H9 (cell line): Measurements from ENCODE around the gene VWC2L. TPM values are rescaled to one million over a fixed set of nuclear protein-coding genes. Genes with fewer than 3 reads are reported as not detected.
A peak's percentile ranks its signal among the peaks of the same experiment; 100 is the strongest.

Experiments
- DNase-seq: peaks from one replicate; pipeline ENCODE4 v3.0.0-alpha.2; 2017
- H2AFZ ChIP-seq: one replicate; pipeline ENCODE4 v1.6.1; 2013; ENCODE audit warnings: mild to moderate bottlenecking, low read length, control low read depth, moderate library complexity
- H2AK5ac ChIP-seq: 2 replicates; pipeline ENCODE4 v1.6.1; 2013; ENCODE audit warnings: low read length, control low read depth, mixed read lengths; ENCODE audit not compliant: insufficient read length
- H2BK120ac ChIP-seq: one replicate; pipeline ENCODE4 v1.6.1; 2013; ENCODE audit warnings: low read depth, mild to moderate bottlenecking, low read length, control low read depth, inconsistent platforms; ENCODE audit not compliant: poor library complexity, severe bottlenecking
- H2BK12ac ChIP-seq: 2 replicates; pipeline ENCODE4 v1.6.1; 2013; ENCODE audit warnings: low read length, control low read depth, mixed read lengths, low read depth; ENCODE audit not compliant: insufficient read length
- H2BK15ac ChIP-seq: 2 replicates; pipeline ENCODE4 v1.6.1; 2013; ENCODE audit warnings: low read depth, low read length, control low read depth
- H2BK20ac ChIP-seq: one replicate; pipeline ENCODE4 v1.6.1; 2013; ENCODE audit warnings: low read depth, mild to moderate bottlenecking, low read length, control low read depth, inconsistent platforms; ENCODE audit not compliant: poor library complexity, severe bottlenecking
- H2BK5ac ChIP-seq: 2 replicates; pipeline ENCODE4 v1.6.1; 2013; ENCODE audit warnings: low read length, control low read depth, mixed read lengths; ENCODE audit not compliant: insufficient read length
- H3K14ac ChIP-seq: 2 replicates; pipeline ENCODE4 v1.6.1; 2013; ENCODE audit warnings: low read length, control low read depth; ENCODE audit not compliant: insufficient read depth
- H3K18ac ChIP-seq: 2 replicates; pipeline ENCODE4 v1.6.1; 2013; ENCODE audit warnings: low read depth, mild to moderate bottlenecking, mixed read lengths, low read length, control low read depth; ENCODE audit not compliant: insufficient read length
- H3K23ac ChIP-seq: 2 replicates; pipeline ENCODE4 v1.6.1; 2013; ENCODE audit warnings: low read length, control low read depth, mixed read lengths, low read depth; ENCODE audit not compliant: insufficient read length
- H3K23me2 ChIP-seq: 2 replicates; pipeline ENCODE4 v1.6.1; 2013; ENCODE audit warnings: low read depth, mild to moderate bottlenecking, mixed read lengths, low read length, control low read depth; ENCODE audit not compliant: insufficient read length, poor library complexity, severe bottlenecking
- H3K27ac ChIP-seq: 2 replicates; pipeline ENCODE4 v1.5.1; 2013; ENCODE audit warnings: low read length, control low read depth, mixed read lengths, low read depth; ENCODE audit not compliant: insufficient read length
- H3K27me3 ChIP-seq: 2 replicates; pipeline ENCODE4 v1.6.1; 2013; ENCODE audit warnings: low read length, control low read depth, inconsistent platforms; ENCODE audit not compliant: insufficient read depth
- H3K4ac ChIP-seq: 2 replicates; pipeline ENCODE4 v1.6.1; 2013; ENCODE audit warnings: low read depth, mild to moderate bottlenecking, control low read depth, inconsistent platforms, low read length, moderate library complexity
- H3K4me1 ChIP-seq: 2 replicates; pipeline ENCODE4 v1.6.1; 2013; ENCODE audit warnings: low read length, control low read depth, inconsistent platforms; ENCODE audit not compliant: insufficient read depth
- H3K4me2 ChIP-seq: 2 replicates; pipeline ENCODE4 v1.6.1; 2013; ENCODE audit warnings: low read length, control low read depth, mixed read lengths; ENCODE audit not compliant: insufficient read length, insufficient read depth
- H3K56ac ChIP-seq: 2 replicates; pipeline ENCODE4 v1.6.1; 2013; ENCODE audit warnings: low read depth, mild to moderate bottlenecking, mixed read lengths, low read length, control low read depth; ENCODE audit not compliant: insufficient read length
- H3K79me1 ChIP-seq: 2 replicates; pipeline ENCODE4 v1.6.1; 2013; ENCODE audit warnings: low read depth, mild to moderate bottlenecking, moderate library complexity, low read length, control low read depth, inconsistent platforms; ENCODE audit not compliant: insufficient read depth, poor library complexity, severe bottlenecking
- H3K79me2 ChIP-seq: 2 replicates; pipeline ENCODE4 v1.6.1; 2013; ENCODE audit warnings: low read length, control low read depth, inconsistent platforms; ENCODE audit not compliant: insufficient read depth
- H3K9ac ChIP-seq: 2 replicates; pipeline ENCODE4 v1.6.1; 2013; ENCODE audit warnings: low read length, control low read depth, mixed read lengths; ENCODE audit not compliant: insufficient read length; ENCODE audit errors: extremely low read depth
- H3K9me3 ChIP-seq: one replicate; pipeline ENCODE4 v1.6.1; 2013; ENCODE audit warnings: low read depth, low read length, inconsistent platforms; ENCODE audit not compliant: control insufficient read depth
- H3T11ph ChIP-seq: one replicate; pipeline ENCODE4 v1.6.1; 2013; ENCODE audit warnings: mild to moderate bottlenecking, low read length, control low read depth, inconsistent platforms
- H4K20me1 ChIP-seq: one replicate; pipeline ENCODE4 v1.6.1; 2013; ENCODE audit not compliant: control insufficient read depth, insufficient read length, insufficient read depth
- H4K5ac ChIP-seq: 2 replicates; pipeline ENCODE4 v1.6.1; 2013; ENCODE audit warnings: low read depth, mild to moderate bottlenecking, mixed read lengths, low read length, control low read depth; ENCODE audit not compliant: insufficient read length
- H4K8ac ChIP-seq: replicated peaks from 2 replicates; pipeline ENCODE4 v1.6.1; 2013; ENCODE audit warnings: low read length, control low read depth, mixed read lengths, low read depth; ENCODE audit not compliant: insufficient read length
- H4K91ac ChIP-seq: 2 replicates; pipeline ENCODE4 v1.6.1; 2013; ENCODE audit warnings: low read depth, mild to moderate bottlenecking, moderate library complexity, mixed read lengths, low read length, control low read depth; ENCODE audit not compliant: insufficient read length
- H3K27ac Mint-ChIP-seq, 3 experiments: 2 replicates in 2 of 3; 3 replicates in 1 of 3; pipeline ENCODE4 v1.8.0; 2020 to 2021; ENCODE audit warnings: mixed read lengths in 3 of 3, mild to moderate bottlenecking in 1 of 3, moderate library complexity in 1 of 3
- H3K27me3 Mint-ChIP-seq: 2 replicates; pipeline ENCODE4 v1.8.0; 2021; ENCODE audit warnings: low read depth, mild to moderate bottlenecking, moderate library complexity, mixed read lengths
- H3K36me3 Mint-ChIP-seq, 3 experiments: 2 replicates in 2 of 3; 3 replicates in 1 of 3; pipeline ENCODE4 v1.8.0; 2020 to 2021; ENCODE audit warnings: low read depth in 3 of 3, mixed read lengths in 3 of 3; ENCODE audit not compliant: insufficient read depth in 1 of 3
- H3K4me1 Mint-ChIP-seq, 2 experiments: 2 replicates each; pipeline ENCODE4 v1.8.0; 2020; ENCODE audit warnings: mixed read lengths in 2 of 2
- H3K4me3 Mint-ChIP-seq, 2 experiments: 2 replicates in 1 of 2; 3 replicates in 1 of 2; pipeline ENCODE4 v1.8.0; 2020 to 2021; ENCODE audit warnings: mild to moderate bottlenecking in 2 of 2, mixed read lengths in 2 of 2, moderate library complexity in 1 of 2
- H3K9me3 Mint-ChIP-seq, 2 experiments: 2 replicates in 1 of 2; 3 replicates in 1 of 2; pipeline ENCODE4 v1.8.0; 2020; ENCODE audit warnings: mild to moderate bottlenecking in 2 of 2, mixed read lengths in 2 of 2, moderate library complexity in 1 of 2
- WGBS: extraction: QIAGEN DNeasy Blood & Tissue Kit; methylation state at CpG from one replicate; pipeline ENCODE4 v1.1.7; 2013; ENCODE audit warnings: missing lambda C conversion rate, low lambda C conversion rate, mixed read lengths; ENCODE audit not compliant: insufficient read length; ENCODE audit errors: extremely low coverage; 5-methylcytosine and 5-hydroxymethylcytosine counted together
- total RNA-seq: library from RNA; stranded (reverse); gene quantifications from 2 replicates; pipeline ENCODE4 v1.2.1, GENCODE V29; 2021
- TF ChIP-seq, protein P1 (sequence below): fragments of 200-600 bp; sonication (generic); conservative IDR thresholded peaks from 3 replicates; pipeline ENCODE4 v1.8.0; 2021; ENCODE audit warnings: antibody characterized with exemption, mild to moderate bottlenecking

Gene VWC2L
- total RNA-seq, 1 experiment from 2014 or later, result not detected

DNA sequence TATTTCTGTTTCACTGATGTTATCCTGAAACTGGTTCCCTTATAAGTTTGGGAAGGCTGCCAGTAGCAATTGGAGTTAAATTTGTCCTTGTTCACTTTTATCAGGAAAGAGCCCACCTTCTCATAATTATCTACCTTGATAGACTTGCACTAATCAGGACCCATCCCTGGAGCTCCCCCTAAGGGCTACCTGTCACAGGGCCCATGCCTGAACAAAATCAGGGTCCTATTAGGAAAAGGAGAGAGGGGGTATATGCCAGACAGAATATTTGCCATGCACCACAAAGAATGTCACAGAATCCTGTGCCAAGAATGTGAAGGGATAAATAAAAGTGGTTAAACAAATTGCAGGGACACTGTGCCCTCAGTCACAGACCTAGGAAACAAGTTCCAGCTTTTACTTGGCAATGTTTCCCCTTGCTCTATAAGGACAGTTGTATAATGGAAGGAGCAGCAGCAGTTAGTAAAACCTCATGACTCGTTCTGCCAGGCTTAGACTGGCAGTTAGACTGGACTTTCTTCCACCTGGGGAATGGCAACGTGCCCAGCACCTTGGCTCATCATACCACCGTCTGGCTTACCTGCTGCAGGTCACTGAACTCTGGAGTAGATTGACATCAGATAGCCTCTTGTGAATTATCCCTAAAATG, 32.3 kb upstream of the VWC2L start:
- Mint-ChIP-seq H3K4me3 (no peak overlapping the region), H3K27ac (no peak overlapping the region; a peak in 1 of 7 replicates), H3K4me1 (no peaks in the 10 kb centered on the region), H3K36me3 (no peaks in the 10 kb centered on the region), H3K27me3 (no peaks in the 10 kb centered on the region), H3K9me3 (no peaks in the 10 kb centered on the region)
- DNase-seq, result peak; percentile 30
- Histone ChIP-seq H3K9me3 (no peaks in the 10 kb centered on the region), H3T11ph (no peak overlapping the region), H2BK20ac (no peak overlapping the region), H3K4me2 (no peak overlapping the region), H4K20me1 (no peaks in the 10 kb centered on the region), H2BK5ac (no peak overlapping the region), H2BK12ac (no peak overlapping the region), H3K23me2 (no peaks in the 10 kb centered on the region), H4K91ac (no peak overlapping the region), H3K56ac (no peak overlapping the region), H4K5ac (no peak overlapping the region), H3K79me1 (no peaks in the 10 kb centered on the region), H3K27me3 (no peaks in the 10 kb centered on the region), H3K4me1 (no peaks in the 10 kb centered on the region), H3K9ac (no peak overlapping the region), H2AFZ (no peak overlapping the region), H3K27ac (no peak overlapping the region), H2AK5ac (no peak overlapping the region), H4K8ac (no peak overlapping the region), H3K18ac (no peak overlapping the region), H2BK15ac (no peak overlapping the region), H3K4ac (no peak overlapping the region), H3K14ac (no peak overlapping the region), H3K79me2 (no peaks in the 10 kb centered on the region), H2BK120ac (no peak overlapping the region), H3K23ac (no peak overlapping the region)
- WGBS, result no CpG with 5 or more reads among the region's 3 CpGs
- TF ChIP-seq, protein P1, sequence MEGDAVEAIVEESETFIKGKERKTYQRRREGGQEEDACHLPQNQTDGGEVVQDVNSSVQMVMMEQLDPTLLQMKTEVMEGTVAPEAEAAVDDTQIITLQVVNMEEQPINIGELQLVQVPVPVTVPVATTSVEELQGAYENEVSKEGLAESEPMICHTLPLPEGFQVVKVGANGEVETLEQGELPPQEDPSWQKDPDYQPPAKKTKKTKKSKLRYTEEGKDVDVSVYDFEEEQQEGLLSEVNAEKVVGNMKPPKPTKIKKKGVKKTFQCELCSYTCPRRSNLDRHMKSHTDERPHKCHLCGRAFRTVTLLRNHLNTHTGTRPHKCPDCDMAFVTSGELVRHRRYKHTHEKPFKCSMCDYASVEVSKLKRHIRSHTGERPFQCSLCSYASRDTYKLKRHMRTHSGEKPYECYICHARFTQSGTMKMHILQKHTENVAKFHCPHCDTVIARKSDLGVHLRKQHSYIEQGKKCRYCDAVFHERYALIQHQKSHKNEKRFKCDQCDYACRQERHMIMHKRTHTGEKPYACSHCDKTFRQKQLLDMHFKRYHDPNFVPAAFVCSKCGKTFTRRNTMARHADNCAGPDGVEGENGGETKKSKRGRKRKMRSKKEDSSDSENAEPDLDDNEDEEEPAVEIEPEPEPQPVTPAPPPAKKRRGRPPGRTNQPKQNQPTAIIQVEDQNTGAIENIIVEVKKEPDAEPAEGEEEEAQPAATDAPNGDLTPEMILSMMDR, result peak; percentile 56
